Hippocampal formation (tissue), 2 donors: ENCODE results near the gene CYTH1.

Experiments
- DNase-seq, 2 donors: peaks; one replicate each; lab custom pipeline; 2025; lab: John Stamatoyannopoulos, UW

The CYTH1 gene

GRCh38 chr17:78735832-78736525, 46.1 kb downstream of the CYTH1 start:
- DNase-seq, result no peak

GRCh38 chr17:78734793-78735641, 47.1 kb downstream of the CYTH1 start:
- DNase-seq, result no peak

GRCh38 chr17:78732354-78732753, 49.7 kb downstream of the CYTH1 start:
- DNase-seq, result no peak

GRCh38 chr17:78731904-78732303, 50.2 kb downstream of the CYTH1 start:
- DNase-seq, result no peak

- DNase-seq, result no peak
These were observed 52.4 kb downstream of the CYTH1 start for GRCh38 chr17:78729641-78730040.

GRCh38 chr17:78728495-78728894, 53.6 kb downstream of the CYTH1 start:
- no peak for DNase-seq

- DNase-seq, result no peak
These were observed 54.4 kb downstream of the CYTH1 start for GRCh38 chr17:78727476-78728229.

GRCh38 chr17:78727057-78727456, 55.0 kb downstream of the CYTH1 start:
- no peak for DNase-seq

- no peak for DNase-seq
These were observed 55.6 kb downstream of the CYTH1 start for GRCh38 chr17:78726513-78726912.

- no peak for DNase-seq
These were observed 56.5 kb downstream of the CYTH1 start for GRCh38 chr17:78725448-78726021.

- DNase-seq, result no peak
These were observed 57.1 kb downstream of the CYTH1 start for GRCh38 chr17:78724999-78725398.

- DNase-seq, result peak; percentile 14 to 54
These were observed 57.5 kb downstream of the CYTH1 start for GRCh38 chr17:78724544-78724943.

GRCh38 chr17:78723957-78724356, 58.1 kb downstream of the CYTH1 start:
- DNase-seq, result no peak

GRCh38 chr17:78723001-78723796, 58.9 kb downstream of the CYTH1 start:
- DNase-seq, result peak; percentile 87 to 95

- DNase-seq, result peak; percentile 64 to 70
These were observed 59.8 kb downstream of the CYTH1 start for GRCh38 chr17:78722246-78722761.

- no peak for DNase-seq
These were observed 62.3 kb downstream of the CYTH1 start for GRCh38 chr17:78719630-78720298.

- no peak for DNase-seq
These were observed 63.4 kb downstream of the CYTH1 start for GRCh38 chr17:78718575-78719208.

GRCh38 chr17:78717431-78717980, 64.6 kb downstream of the CYTH1 start:
- DNase-seq, result peak; percentile 89 to 97

- peak; percentile 93 for DNase-seq
These were observed 65.2 kb downstream of the CYTH1 start for GRCh38 chr17:78716814-78717393.
